Lower leg skin (tissue), 4 donors: ENCODE data around the gene SIK3. TPM values are rescaled to one million over a fixed set of nuclear protein-coding genes. Genes with fewer than 3 reads are reported as not detected.

ENCODE experiments used
- DNase-seq, 2 donors: peaks; one replicate each; pipeline ENCODE4 v3.0.0-alpha.2; 2019; ENCODE audit warnings: low spot score in 2 of 2
- H3K4me3 ChIP-seq: fragments of 200-600 bp; sonication (generic); 2 replicates; pipeline ENCODE4 v1.5.1; 2017; ENCODE audit warnings: mild to moderate bottlenecking, low read depth; ENCODE audit not compliant: poor library complexity, severe bottlenecking
- CTCF ChIP-seq, 3 donors: fragments of 450-650 bp; IDR thresholded peaks; one replicate each; pipeline ENCODE4 v1.5.1; 2016; ENCODE audit warnings: antibody characterized with exemption in 3 of 3, mild to moderate bottlenecking in 3 of 3, moderate library complexity in 2 of 3
- POLR2A ChIP-seq, 2 donors: fragments of 450-650 bp; IDR thresholded peaks; one replicate each; pipeline ENCODE4 v1.6.1; 2016 to 2017; ENCODE audit warnings: antibody characterized with exemption in 2 of 2, mild to moderate bottlenecking in 1 of 2, moderate library complexity in 1 of 2
- WGBS, 2 donors: methylation state at CpG; one replicate each; pipeline ENCODE4 v1.1.5; 2018; 5-methylcytosine and 5-hydroxymethylcytosine counted together
- intact Hi-C: fragments of 100-400 bp; cut with DNase I; formaldehyde crosslinking; loops from one replicate; pipeline ENCODE4 v1.15.0; 2023; ENCODE audit warnings: low total_unique reads
- total RNA-seq, 4 donors: library from RNA; depleted of rRNA; stranded (reverse); fragments of >200 nt; gene quantifications; one replicate each; pipeline ENCODE4 v1.1.0, GENCODE V29; 2016

Gene SIK3
- total RNA-seq, 4 donors from 2014 or later: 26.7 to 37.5 (median 30.1) TPM

DNA sequence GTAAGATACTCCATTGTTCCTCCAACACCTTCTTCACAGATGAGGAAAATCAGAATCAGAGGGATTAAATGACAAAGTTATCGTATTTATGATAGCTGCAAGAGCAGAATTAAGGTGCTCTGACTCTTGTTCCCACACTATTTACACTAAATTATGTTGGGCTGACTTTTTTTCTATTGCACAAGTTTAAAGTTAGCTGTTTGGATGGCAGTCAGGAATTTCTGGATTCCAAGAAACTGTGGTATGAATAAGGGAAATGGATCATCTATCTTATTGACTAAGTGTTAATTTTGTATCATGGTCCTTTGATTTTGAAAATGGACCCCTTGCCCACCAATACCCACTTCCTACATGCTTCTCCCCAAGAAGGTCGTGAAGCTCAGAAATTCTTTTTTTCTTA lies 240.9 kb downstream of the SIK3 start:
- DNase-seq: no peak
- intact Hi-C loops: no loop called here
- no peak overlapping the region for H3K4me3 ChIP-seq
- 90 to 95% methylated on average over 2 of the region's 2 CpGs for WGBS, 2 donors
- TF ChIP-seq CTCF (IDR thresholded peaks at IDR 0.05) (no peak), POLR2A (IDR thresholded peaks at IDR 0.05) (no peak)

- intact Hi-C loops: no loop called here
- no peak for DNase-seq
- WGBS, 2 donors: 89 to 97% methylated on average over 5 of the region's 5 CpGs
- H3K4me3 ChIP-seq: no peak overlapping the region
- no peak for TF ChIP-seq CTCF (IDR thresholded peaks at IDR 0.05)
- TF ChIP-seq POLR2A (IDR thresholded peaks at IDR 0.05): no peak
Measured at GRCh38 chr11:116856423-116856822, 241.8 kb downstream of the SIK3 start.

DNA sequence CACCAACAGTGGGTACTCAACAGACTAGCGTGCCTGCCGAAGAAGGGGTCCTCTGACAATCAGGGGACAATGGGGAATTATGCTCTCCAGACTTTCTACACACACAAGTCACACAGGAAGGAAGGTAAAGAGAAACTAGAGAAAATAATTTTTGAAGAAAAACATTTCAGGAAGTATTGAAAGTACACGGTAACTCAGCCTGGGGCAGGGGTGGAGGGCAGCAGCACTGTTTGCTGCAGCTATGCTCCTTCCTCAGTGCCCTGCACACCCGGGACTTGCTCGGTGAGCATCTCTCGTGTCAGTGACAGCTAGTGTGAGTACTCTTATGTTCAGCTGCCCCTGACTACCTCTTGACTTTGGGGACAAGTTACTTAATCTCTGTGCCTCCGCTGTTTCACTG lies 242.8 kb downstream of the SIK3 start:
- TF ChIP-seq POLR2A (IDR thresholded peaks at IDR 0.05): no peak
- TF ChIP-seq CTCF (IDR thresholded peaks at IDR 0.05): no peak
- intact Hi-C loops: no loop called here
- H3K4me3 ChIP-seq: no peak overlapping the region
- 76 to 88% methylated on average over 7 of the region's 7 CpGs for WGBS, 2 donors
- no peak for DNase-seq

GRCh38 chr11:116853461-116854073 lies 244.7 kb downstream of the SIK3 start:
- H3K4me3 ChIP-seq: no peak overlapping the region
- no peak for DNase-seq
- intact Hi-C loops: no loop called here
- 74 to 82% methylated on average over 6 of the region's 6 CpGs for WGBS, 2 donors
- no peak for TF ChIP-seq POLR2A (IDR thresholded peaks at IDR 0.05)

DNA sequence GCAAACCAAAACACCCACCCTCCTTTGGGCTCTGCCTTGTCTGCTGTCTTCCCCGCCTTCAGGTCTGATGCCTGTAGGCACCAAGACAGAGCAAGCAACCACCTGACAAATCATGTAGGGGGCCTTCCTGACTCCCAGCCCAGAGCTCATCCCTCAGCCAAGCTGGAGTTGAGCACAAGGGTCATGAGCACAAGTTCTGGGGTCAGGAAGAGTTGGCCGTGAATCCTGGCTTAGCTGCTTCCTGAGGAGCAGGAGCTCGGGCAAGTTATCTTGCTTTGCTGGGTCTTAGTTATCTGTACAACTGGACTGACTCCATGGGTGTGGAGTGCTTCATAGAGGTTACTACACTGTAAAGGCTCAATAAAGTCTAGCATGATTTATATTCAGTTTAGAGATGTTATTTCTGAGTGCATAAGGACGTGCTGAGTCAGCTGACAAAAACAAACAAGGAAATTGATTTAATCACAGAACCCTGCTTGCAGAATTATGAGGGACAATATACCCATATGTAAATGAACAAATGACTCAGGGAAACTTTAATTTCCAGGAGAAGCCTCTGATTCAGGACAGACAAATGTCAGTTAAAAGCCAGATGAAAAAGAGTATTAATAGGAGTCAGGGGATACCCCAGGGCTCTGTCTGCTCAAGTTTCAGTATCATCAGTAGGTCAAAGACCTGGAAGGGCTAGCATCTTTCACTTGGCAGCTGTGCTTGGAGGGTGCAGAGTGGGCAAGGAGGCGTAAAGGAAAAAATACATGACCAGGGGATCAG lies 245.8 kb downstream of the SIK3 start:
- H3K4me3 ChIP-seq: no peak overlapping the region
- TF ChIP-seq CTCF (IDR thresholded peaks at IDR 0.05) (no peak), POLR2A (IDR thresholded peaks at IDR 0.05) (no peak)
- 52 to 62% methylated on average over 5 of the region's 5 CpGs for WGBS, 2 donors
- intact Hi-C loops: no loop called here
- DNase-seq: no peak

DNA sequence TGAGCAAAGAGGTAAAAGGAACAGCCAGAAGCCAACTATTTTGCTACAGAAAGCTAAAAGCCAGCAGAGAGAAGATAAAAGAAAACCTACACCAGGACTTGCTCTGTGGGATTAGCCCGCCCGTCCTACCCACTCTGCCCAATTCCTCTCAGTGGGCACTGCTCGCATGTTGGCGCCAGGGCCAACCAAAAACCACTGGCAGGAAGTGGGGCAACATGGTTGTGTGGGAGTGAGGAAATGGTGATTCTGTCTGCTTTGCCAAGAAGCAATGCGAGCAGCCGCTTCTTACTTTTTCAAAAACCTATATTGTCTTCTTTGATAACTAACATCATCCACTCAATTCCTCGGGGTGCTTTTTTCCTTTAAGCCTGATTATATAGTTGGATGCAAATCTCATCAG lies 246.6 kb downstream of the SIK3 start:
- WGBS, 2 donors: 61 to 75% methylated on average over 7 of the region's 7 CpGs
- no peak for DNase-seq
- intact Hi-C loops: no loop called here
- no peak for TF ChIP-seq CTCF (IDR thresholded peaks at IDR 0.05)
- TF ChIP-seq POLR2A (IDR thresholded peaks at IDR 0.05): no peak
- no peak overlapping the region for H3K4me3 ChIP-seq
